Keratinocyte (primary cell): ENCODE results near the gene CD63. TPM values are rescaled to one million over a fixed set of nuclear protein-coding genes. Genes with fewer than 3 reads are reported as not detected.

Experiments
- DNase-seq: peaks from one replicate; pipeline ENCODE4 v3.0.0-alpha.2; 2011; ENCODE audit warnings: low read depth, missing footprints, low spot score
- FAIRE-seq: peaks from 2 replicates; lab custom pipeline; 2011; peaks lifted over from hg19 to GRCh38; lab: Jason Lieb, UNC
- H2AFZ ChIP-seq: 2 replicates; pipeline ENCODE4 v1.6.0; 2012; ENCODE audit warnings: low read length, control low read depth, inconsistent platforms; ENCODE audit not compliant: control insufficient read depth
- H3K27ac ChIP-seq: 2 replicates; pipeline ENCODE4 v1.5.1; 2011; ENCODE audit warnings: low read length; ENCODE audit not compliant: control insufficient read depth, insufficient read depth
- H3K27me3 ChIP-seq: 3 replicates; pipeline ENCODE4 v1.6.0; 2011; ENCODE audit warnings: low read length; ENCODE audit not compliant: control insufficient read depth, insufficient read depth; ENCODE audit errors: extremely low read depth
- H3K36me3 ChIP-seq, 2 experiments: 2 replicates in 1 of 2; 3 replicates in 1 of 2; pipeline ENCODE4 v1.5.1; 2011; ENCODE audit warnings: low read length in 2 of 2, mild to moderate bottlenecking in 1 of 2; ENCODE audit not compliant: control insufficient read depth in 2 of 2, insufficient read depth in 2 of 2; ENCODE audit errors: extremely low read depth in 1 of 2
- H3K4me1 ChIP-seq: 3 replicates; pipeline ENCODE4 v1.5.1; 2011; ENCODE audit warnings: low read length; ENCODE audit not compliant: control insufficient read depth, insufficient read depth; ENCODE audit errors: extremely low read depth
- H3K4me2 ChIP-seq: 3 replicates; pipeline ENCODE4 v1.6.0; 2011; ENCODE audit warnings: low read depth, low read length; ENCODE audit not compliant: control insufficient read depth, insufficient read depth; ENCODE audit errors: extremely low read depth
- H3K4me3 ChIP-seq, 3 experiments: fragments of 200-600 bp in 1 of 3; sonication (generic) in 1 of 3; 2 replicates in 2 of 3; 3 replicates in 1 of 3; pipeline ENCODE4 v1.5.1; 2011 to 2016; ENCODE audit warnings: low read length in 3 of 3, mild to moderate bottlenecking in 3 of 3, control low read depth in 2 of 3, inconsistent platforms in 1 of 3, low read depth in 1 of 3, mixed read lengths in 1 of 3, mixed run types in 1 of 3, moderate library complexity in 1 of 3; ENCODE audit not compliant: control insufficient read depth in 2 of 3, insufficient read depth in 2 of 3; ENCODE audit errors: extremely low read depth in 1 of 3
- H3K79me2 ChIP-seq: 2 replicates; pipeline ENCODE4 v1.6.0; 2012; ENCODE audit warnings: low read length; ENCODE audit not compliant: control insufficient read depth, insufficient read depth
- H3K9ac ChIP-seq: 3 replicates; pipeline ENCODE4 v1.6.0; 2011; ENCODE audit warnings: low read length; ENCODE audit not compliant: control insufficient read depth, insufficient read depth; ENCODE audit errors: extremely low read depth
- H3K9me1 ChIP-seq: 3 replicates; pipeline ENCODE4 v1.6.0; 2011; ENCODE audit warnings: low read length; ENCODE audit not compliant: control insufficient read depth, insufficient read depth; ENCODE audit errors: extremely low read depth
- H3K9me3 ChIP-seq: 2 replicates; pipeline ENCODE4 v1.5.1; 2012; ENCODE audit warnings: low read depth, low read length; ENCODE audit not compliant: control insufficient read depth
- H4K20me1 ChIP-seq: 3 replicates; pipeline ENCODE4 v1.6.0; 2011; ENCODE audit warnings: low read length; ENCODE audit not compliant: control insufficient read depth, insufficient read depth; ENCODE audit errors: extremely low read depth
- CTCF ChIP-seq, 3 experiments: IDR thresholded peaks in 1 of 3; conservative IDR thresholded peaks in 1 of 3; optimal IDR thresholded peaks in 1 of 3; 2 replicates in 2 of 3; 3 replicates in 1 of 3; pipeline versions ENCODE3 to v1.5.1; 2011; ENCODE audit warnings: low read length in 3 of 3, mild to moderate bottlenecking in 3 of 3, moderate library complexity in 2 of 3, control low read depth in 1 of 3, inconsistent platforms in 1 of 3; ENCODE audit not compliant: insufficient read depth in 2 of 3; ENCODE audit errors: extremely low read depth in 1 of 3
- EZH2 ChIP-seq: IDR thresholded peaks from one replicate; pipeline ENCODE4 v1.6.1; 2012; ENCODE audit warnings: inconsistent platforms, mild to moderate bottlenecking, low read length, moderate library complexity
- dilution Hi-C: fragments of 300-500 bp; cut with MboI; formaldehyde crosslinking; loops from one replicate; pipeline ENCODE4 v1.7.0; 2020; ENCODE audit warnings: low sequenced_read_pairs; ENCODE audit not compliant: extremely low pct_ligation_motif_present
- polyA plus RNA-seq, 5 experiments: library from polyadenylated mRNA; depleted of rRNA in 3 of 5; stranded (reverse) in 3 of 5; stranded (forward) in 1 of 5; unstranded in 1 of 5; fragments of >200 nt; gene quantifications; 1 replicate in 1 of 5; 2 replicates in 3 of 5; 3 replicates in 1 of 5; pipeline versions ENCODE4 v1.2.1 to v1.2.3, GENCODE V29; 2011 to 2012; ENCODE audit warnings: missing spikeins in 2 of 5, low read depth in 1 of 5, low replicate concordance in 1 of 5

CD63 gene
- polyA plus RNA-seq, 1 donor (not counting 4 experiments of a cell fraction or from before 2014, with no cell fraction given): 749 TPM

GRCh38 chr12:55738123-55739024 lies 9.6 kb upstream of the CD63 start:
- Histone ChIP-seq H3K79me2 (no peaks in the 10 kb centered on the region), H3K9ac (peak overlapping the region; percentile 46), H2AFZ (peak overlapping the region; percentile 57), H3K9me1 (no peaks in the 10 kb centered on the region), H3K4me1 (peaks cover 9% of the 10 kb centered on the region), H3K4me3 (peak overlapping the region; percentile 28 to 75 (median 57)), H3K9me3 (no peaks in the 10 kb centered on the region), H3K4me2 (peak overlapping the region; percentile 81), H3K27me3 (no peaks in the 10 kb centered on the region), H4K20me1 (no peaks in the 10 kb centered on the region), H3K27ac (no peak overlapping the region), H3K36me3 (no peaks in the 10 kb centered on the region)
- dilution Hi-C loops: no loop called here
- no peak for DNase-seq
- peak; percentile 68 for FAIRE-seq
- TF ChIP-seq CTCF (optimal IDR thresholded peaks at IDR 0.05 in 1 of 3, IDR thresholded peaks at IDR 0.05 in 1 of 3, conservative IDR thresholded peaks at IDR 0.05 in 1 of 3; ENCODE audit: extremely low read depth in 1 of 3, insufficient read depth in 2 of 3, low read length in 3 of 3): peak; percentile 56 to 85 (median 59)
- no peak for TF ChIP-seq EZH2

- Histone ChIP-seq H3K4me1 (peaks cover 9% of the 10 kb centered on the region), H3K4me3 (no peak overlapping the region), H3K36me3 (no peaks in the 10 kb centered on the region), H3K9ac (no peak overlapping the region), H3K27me3 (no peaks in the 10 kb centered on the region), H4K20me1 (no peaks in the 10 kb centered on the region), H3K27ac (no peak overlapping the region), H3K9me3 (no peaks in the 10 kb centered on the region), H3K79me2 (no peaks in the 10 kb centered on the region), H2AFZ (peak overlapping the region; percentile 57), H3K4me2 (peak overlapping the region; percentile 81), H3K9me1 (no peaks in the 10 kb centered on the region)
- dilution Hi-C loops: no loop called here
- FAIRE-seq: no peak
- no peak for DNase-seq
- no peak for TF ChIP-seq CTCF (optimal IDR thresholded peaks at IDR 0.05 in 1 of 3, IDR thresholded peaks at IDR 0.05 in 1 of 3, conservative IDR thresholded peaks at IDR 0.05 in 1 of 3; ENCODE audit: extremely low read depth in 1 of 3, insufficient read depth in 2 of 3, low read length in 3 of 3)
- no peak for TF ChIP-seq EZH2
Measured at GRCh38 chr12:55737581-55738122, 8.8 kb upstream of the CD63 start.
